SKM-1 (cell line): ENCODE data around the gene DPP4.

Experiments
- DNase-seq: peaks from one replicate; lab custom pipeline; 2025; ENCODE audit not compliant: unreplicated experiment; lab: John Stamatoyannopoulos, UW

Gene DPP4

DNA sequence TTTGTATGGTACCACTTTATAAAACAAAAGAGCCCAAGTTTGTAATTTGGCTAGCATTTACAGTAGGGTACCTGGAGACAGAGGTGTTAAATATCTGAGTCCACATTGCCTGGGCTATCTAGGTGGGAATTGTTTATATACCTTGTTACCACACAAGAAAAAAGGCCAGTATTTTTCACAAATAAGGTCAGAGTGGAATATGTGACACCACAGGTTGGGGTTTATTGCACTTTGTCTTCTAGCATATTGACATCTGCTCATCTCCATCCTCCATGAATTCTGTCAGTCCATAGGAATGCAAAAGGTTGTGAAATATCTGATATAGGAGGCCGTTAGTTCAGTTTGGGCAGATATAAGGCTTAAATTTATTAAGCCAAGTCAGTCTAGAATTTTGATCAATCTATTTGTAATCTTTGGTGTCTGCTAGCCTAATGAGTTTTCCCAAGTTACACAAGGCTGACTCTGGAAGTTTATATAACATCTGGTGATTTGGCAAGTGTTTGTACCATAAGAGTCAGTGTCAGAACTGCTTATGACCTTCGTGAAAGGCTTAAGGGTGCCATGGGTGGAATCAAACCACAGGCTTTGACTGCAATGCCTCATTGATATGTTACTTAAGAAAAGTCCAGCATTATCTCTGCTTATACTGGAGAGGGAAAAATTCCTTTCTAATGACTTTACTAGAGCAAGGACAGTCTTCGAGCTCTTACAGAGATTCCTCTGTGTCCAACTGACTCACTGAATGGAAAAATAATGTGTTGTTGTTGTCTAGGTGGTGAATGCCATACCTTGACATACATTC is 11.3 kb upstream of the DPP4 start:
- no peak for DNase-seq

DNA sequence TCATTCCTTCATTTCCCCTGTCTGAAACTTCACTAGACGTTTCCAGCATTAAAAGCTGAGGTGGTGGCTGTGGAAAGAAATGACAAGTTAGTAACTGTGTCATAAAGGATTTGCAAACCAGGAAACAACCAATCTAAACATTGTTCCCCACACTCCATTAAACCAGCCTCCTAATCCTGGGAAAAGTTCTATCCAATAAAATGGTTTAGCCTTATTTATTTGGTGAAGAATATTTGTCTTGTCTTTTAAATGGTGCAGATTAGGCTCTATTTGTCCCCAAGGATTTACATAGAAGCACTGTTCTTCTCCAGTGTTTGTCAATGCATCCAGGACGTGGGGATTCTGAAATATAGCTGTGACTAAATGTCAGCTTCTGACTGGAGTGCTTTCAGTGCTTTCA is 10.5 kb upstream of the DPP4 start:
- DNase-seq, result no peak

- DNase-seq, result no peak
Measured at GRCh38 chr2:162082681-162083080, 8.7 kb upstream of the DPP4 start.

GRCh38 chr2:162082036-162082435 is 8.0 kb upstream of the DPP4 start:
- no peak for DNase-seq

DNA sequence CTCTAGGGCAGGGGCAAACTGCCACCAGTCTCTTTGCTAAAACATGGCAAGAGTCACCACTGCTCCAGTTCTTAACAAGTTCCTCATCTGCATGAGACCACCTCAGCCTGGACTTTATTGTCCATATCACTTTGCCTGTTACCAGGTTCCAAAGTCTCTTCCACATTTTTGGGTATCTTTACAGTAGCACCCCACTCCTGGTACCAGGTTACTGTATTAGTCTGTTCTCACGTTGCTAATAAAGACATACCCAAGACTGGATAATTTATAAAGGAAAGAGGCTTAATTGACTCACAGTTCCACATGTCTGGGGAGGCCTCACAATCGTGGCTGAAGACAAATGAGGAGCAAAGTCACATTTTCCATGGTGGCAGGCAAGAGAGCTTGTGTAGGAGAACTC is 5.5 kb upstream of the DPP4 start:
- DNase-seq, result no peak

GRCh38 chr2:162075689-162076132 is 1.7 kb upstream of the DPP4 start:
- DNase-seq, result no peak

GRCh38 chr2:162074928-162075688 is 1.1 kb upstream of the DPP4 start:
- DNase-seq, result no peak

DNA sequence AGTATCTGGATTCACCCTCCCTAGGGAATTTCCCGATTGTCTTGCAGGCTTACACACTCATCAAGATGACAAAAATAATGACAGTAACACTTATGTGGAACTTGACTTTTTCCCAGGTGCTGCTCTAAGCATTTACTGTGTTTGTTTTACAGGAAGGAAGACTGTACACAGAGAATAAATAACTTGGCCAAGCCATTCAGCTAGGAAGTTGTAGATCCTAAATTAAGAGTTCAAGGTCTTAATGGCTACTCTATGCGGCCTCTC is 549 bp upstream of the DPP4 start:
- DNase-seq, result no peak

DNA sequence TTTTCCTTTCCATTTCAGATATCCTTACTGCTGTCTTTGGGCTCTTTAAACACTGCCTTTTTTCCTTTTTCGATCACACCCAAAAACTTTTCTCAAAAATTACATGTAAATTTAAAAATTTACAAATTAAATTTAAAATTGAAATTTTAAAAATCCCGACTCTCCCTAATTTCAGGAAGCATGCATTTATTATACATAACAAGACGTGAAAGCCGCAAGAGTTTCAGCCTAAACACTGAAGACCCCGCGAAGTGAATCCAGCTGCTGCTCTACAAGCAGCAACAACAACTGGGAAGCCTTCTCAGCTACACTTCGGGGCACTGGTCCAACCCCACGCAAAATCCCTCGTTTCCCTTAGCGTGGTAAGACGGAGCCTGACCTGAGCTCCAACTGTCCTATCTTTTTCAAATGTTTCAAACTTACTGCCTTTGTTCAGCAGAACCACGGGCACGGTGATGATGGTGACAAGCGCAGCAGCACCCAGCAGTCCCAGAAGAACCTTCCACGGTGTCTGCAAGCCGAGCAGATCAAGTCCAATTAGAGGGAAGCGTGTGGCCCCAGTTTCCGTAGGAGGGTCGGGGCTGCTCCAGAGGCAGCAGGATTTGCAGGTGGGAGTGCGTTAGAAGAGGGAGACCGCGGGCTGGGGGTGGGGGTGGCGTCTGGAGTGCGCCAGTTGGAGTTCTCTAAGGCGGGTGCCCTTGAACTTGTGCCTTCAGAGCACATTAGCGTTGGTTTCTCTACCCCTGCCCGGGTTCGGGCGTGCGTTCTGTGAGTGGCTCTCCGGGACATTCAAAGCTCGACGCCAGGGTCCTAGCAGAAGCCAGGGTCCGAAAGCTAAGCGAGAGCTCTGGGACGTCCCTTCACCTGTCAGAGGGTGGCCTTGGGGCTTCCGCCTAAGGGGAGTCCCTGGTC is 783 bp downstream of the DPP4 start:
- no peak for DNase-seq

GRCh38 chr2:162072181-162072702 is 1.8 kb downstream of the DPP4 start:
- DNase-seq, result no peak

DNA sequence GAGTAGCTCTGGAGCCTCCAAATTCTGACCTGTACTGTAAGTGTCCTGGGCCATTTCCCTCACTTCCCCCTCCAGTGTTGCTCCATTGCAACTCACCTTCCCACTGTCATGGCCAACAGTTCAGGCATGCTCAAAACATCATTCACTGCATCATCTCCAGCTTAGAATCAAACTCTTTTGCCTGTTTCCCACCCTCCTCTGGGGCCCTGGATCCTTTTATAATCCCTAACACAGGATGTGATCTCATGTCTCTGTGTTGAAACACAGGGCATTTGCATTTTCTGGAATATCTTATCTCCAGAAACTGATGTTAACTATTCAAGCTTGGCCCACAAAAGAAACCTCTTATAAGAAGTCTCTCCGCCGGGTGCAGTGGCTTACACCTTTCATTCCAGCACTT is 3.0 kb downstream of the DPP4 start:
- DNase-seq, result no peak

- no peak for DNase-seq
Measured at GRCh38 chr2:162070228-162070936, 3.6 kb downstream of the DPP4 start.

DNA sequence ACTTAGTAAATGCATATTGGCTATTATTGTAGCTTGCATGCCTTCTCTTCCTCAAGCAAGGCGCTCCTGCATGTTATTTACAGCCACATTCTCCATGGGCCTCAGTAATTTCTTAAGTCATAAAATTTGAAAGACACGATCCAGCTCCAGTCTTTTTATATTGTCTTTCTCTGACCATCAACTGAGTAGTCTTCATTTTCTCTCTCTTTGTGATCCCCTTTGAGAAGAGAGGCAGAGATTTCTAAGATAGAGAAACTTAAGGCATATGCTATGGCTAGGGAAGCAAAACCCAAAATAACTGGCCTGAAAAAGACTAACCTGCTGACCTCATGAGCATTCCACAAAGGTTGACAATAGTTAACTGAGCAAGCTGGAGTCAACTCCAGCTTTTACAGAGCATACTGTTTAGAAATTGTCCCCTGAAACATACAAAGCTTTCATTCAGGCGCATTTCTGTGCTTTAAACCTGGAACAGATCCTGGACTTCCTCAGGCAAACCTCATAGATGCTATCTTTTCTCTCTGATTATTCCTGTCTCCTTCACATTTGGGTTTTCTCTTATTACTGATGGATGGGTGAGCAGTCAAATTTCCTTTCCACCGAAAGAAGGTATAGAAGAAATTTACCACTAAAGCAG is 4.6 kb downstream of the DPP4 start:
- DNase-seq, result no peak

DNA sequence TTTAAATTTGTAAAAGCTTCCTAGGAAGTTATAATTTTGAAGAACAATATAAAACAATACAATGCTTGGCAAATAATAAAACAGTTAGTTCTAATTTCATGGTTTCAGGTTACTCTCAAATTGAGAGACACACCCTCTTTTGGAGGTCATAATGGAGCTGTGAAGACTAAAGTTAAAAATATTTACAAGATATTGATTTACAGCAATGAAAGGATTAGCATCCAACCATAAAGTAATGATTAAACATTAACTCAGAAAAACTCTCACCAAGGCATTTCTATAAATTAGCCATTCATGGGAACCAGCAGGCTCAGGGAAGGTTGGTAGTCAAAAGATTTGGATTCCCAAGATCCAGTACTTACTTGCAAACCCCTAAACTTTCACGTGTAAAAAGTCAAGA is 6.4 kb downstream of the DPP4 start:
- no peak for DNase-seq

DNA sequence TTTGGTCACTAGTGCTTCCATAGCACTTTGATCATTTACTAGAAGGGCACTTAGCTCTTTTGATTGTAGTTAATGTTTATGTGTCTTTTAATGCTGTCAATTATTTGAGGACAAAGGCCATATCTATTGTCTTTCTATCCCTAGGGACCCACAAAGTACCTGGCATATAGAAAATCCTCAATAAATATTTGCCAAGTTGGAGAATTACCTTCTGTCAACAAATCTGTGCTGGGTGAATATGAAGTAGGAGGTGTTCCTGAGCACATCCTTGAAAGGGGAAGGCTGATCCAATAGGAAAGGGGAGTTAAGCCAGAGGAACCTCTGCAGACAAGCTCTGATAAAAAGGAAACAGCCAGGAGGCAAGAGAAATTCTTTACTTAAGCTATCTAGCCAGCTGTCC is 8.2 kb downstream of the DPP4 start:
- no peak for DNase-seq

GRCh38 chr2:162063899-162064298 is 10.1 kb downstream of the DPP4 start:
- no peak for DNase-seq

DNA sequence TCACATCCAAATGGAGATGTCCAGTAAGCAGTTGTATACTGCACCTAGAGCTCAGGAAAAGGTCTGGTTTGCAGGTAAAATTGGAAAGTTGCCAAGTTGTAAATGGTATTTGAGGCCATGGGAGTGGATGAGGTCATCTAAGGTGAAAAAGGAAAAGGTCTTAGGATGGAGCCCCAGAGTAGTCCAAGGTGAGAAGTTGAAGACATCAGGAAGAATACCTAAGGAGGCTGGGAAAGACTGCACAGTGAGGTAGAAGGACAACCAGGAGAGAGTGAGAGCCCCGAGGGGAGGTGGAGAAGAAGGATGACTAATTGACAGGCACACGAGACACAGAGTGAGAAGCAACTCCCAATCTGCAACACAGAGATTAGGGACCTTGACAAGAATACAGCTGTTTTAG is 10.7 kb downstream of the DPP4 start:
- DNase-seq, result no peak

- DNase-seq, result no peak
Measured at GRCh38 chr2:162062559-162062958, 11.5 kb downstream of the DPP4 start.

GRCh38 chr2:162061021-162061420 is 13.0 kb downstream of the DPP4 start:
- no peak for DNase-seq

GRCh38 chr2:162060532-162060931 is 13.5 kb downstream of the DPP4 start:
- no peak for DNase-seq
